Measurements from ENCODE around the gene NOTO. TPM values are rescaled to one million over a fixed set of nuclear protein-coding genes. Genes with fewer than 3 reads are reported as not detected.
A peak's percentile ranks its signal among the peaks of the same experiment; 100 is the strongest.
"Not testable (repeated sequence)": the region's sequence is repeated elsewhere in the genome, so short reads cannot be mapped to it uniquely, and the experiment has no call there.

Gene NOTO
- total RNA-seq, 1 experiment from 2014 or later: not detected

GRCh38 chr2:73176205-73176880, 26.0 kb upstream of the NOTO start:
- Histone ChIP-seq H3K36me3 (replicated peaks; ENCODE audit: control insufficient read depth, insufficient read depth, low read length) (no peaks in the 10 kb centered on the region), H3K4me3 (ENCODE audit: insufficient read depth, low read depth, low read length) (peak overlapping the region; percentile 45), H3K27me3 (ENCODE audit: control insufficient read depth, insufficient read depth, low read length) (peaks cover 55% of the 10 kb centered on the region)
- peak; percentile 69 for DNase-seq

- no peaks in the 10 kb centered on the region for H3K36me3 ChIP-seq (replicated peaks; ENCODE audit: control insufficient read depth, insufficient read depth, low read length)
- peaks cover 55% of the 10 kb centered on the region for H3K27me3 ChIP-seq (ENCODE audit: control insufficient read depth, insufficient read depth, low read length)
- peak; percentile 98 for DNase-seq
- peak overlapping the region; percentile 45 for H3K4me3 ChIP-seq (ENCODE audit: insufficient read depth, low read depth, low read length)
Measured at GRCh38 chr2:73176881-73177644, 25.3 kb upstream of the NOTO start.

- Histone ChIP-seq H3K27me3 (ENCODE audit: control insufficient read depth, insufficient read depth, low read length) (peaks cover 53% of the 10 kb centered on the region), H3K4me3 (ENCODE audit: insufficient read depth, low read depth, low read length) (no peak overlapping the region), H3K36me3 (replicated peaks; ENCODE audit: control insufficient read depth, insufficient read depth, low read length) (no peaks in the 10 kb centered on the region)
- DNase-seq: peak; percentile 73
Measured at GRCh38 chr2:73177645-73178255, 24.6 kb upstream of the NOTO start.

GRCh38 chr2:73185965-73186364, 16.4 kb upstream of the NOTO start:
- Histone ChIP-seq H3K27me3 (ENCODE audit: control insufficient read depth, insufficient read depth, low read length) (peaks cover 4% of the 10 kb centered on the region; the same call in 1 of the 2 replicates), H3K4me3 (ENCODE audit: insufficient read depth, low read depth, low read length) (no peak overlapping the region), H3K36me3 (replicated peaks; ENCODE audit: control insufficient read depth, insufficient read depth, low read length) (no peaks in the 10 kb centered on the region)
- DNase-seq: no peak

- Histone ChIP-seq H3K27me3 (ENCODE audit: control insufficient read depth, insufficient read depth, low read length) (peaks cover 4% of the 10 kb centered on the region; the same call in 1 of the 2 replicates), H3K36me3 (replicated peaks; ENCODE audit: control insufficient read depth, insufficient read depth, low read length) (no peaks in the 10 kb centered on the region), H3K4me3 (ENCODE audit: insufficient read depth, low read depth, low read length) (no peak overlapping the region)
- DNase-seq: no peak
Measured at GRCh38 chr2:73187549-73187948, 14.8 kb upstream of the NOTO start.

GRCh38 chr2:73197579-73197978, 4.8 kb upstream of the NOTO start:
- no peak for DNase-seq
- Histone ChIP-seq H3K27me3 (ENCODE audit: control insufficient read depth, insufficient read depth, low read length) (peaks cover 15% of the 10 kb centered on the region), H3K4me3 (ENCODE audit: insufficient read depth, low read depth, low read length) (no peak overlapping the region), H3K36me3 (replicated peaks; ENCODE audit: control insufficient read depth, insufficient read depth, low read length) (no peaks in the 10 kb centered on the region)

- not testable (repeated sequence) for DNase-seq; H3K36me3 ChIP-seq (replicated peaks; ENCODE audit: control insufficient read depth, insufficient read depth, low read length)
- H3K27me3 ChIP-seq (ENCODE audit: control insufficient read depth, insufficient read depth, low read length): peaks cover 35% of the 10 kb centered on the region
Measured at GRCh38 chr2:73200281-73200680, 2.1 kb upstream of the NOTO start.

GRCh38 chr2:73203055-73203681, 794 bp downstream of the NOTO start:
- Histone ChIP-seq H3K36me3 (replicated peaks; ENCODE audit: control insufficient read depth, insufficient read depth, low read length) (no peaks in the 10 kb centered on the region), H3K27me3 (ENCODE audit: control insufficient read depth, insufficient read depth, low read length) (peaks cover 38% of the 10 kb centered on the region), H3K4me3 (ENCODE audit: insufficient read depth, low read depth, low read length) (peak overlapping the region; percentile 48)
- peak; percentile 77 for DNase-seq

More at GRCh38 chr2:73200281-73200680, 2.1 kb upstream of the NOTO start:
- H3K4me3 ChIP-seq (ENCODE audit: insufficient read depth, low read depth, low read length): not testable (repeated sequence)

- Histone ChIP-seq H3K36me3 (replicated peaks; ENCODE audit: control insufficient read depth, insufficient read depth, low read length) (no peaks in the 10 kb centered on the region), H3K4me3 (ENCODE audit: insufficient read depth, low read depth, low read length) (no peak overlapping the region), H3K27me3 (ENCODE audit: control insufficient read depth, insufficient read depth, low read length) (peaks cover 36% of the 10 kb centered on the region)
- DNase-seq: no peak
Measured at GRCh38 chr2:73205611-73206010, 3.2 kb downstream of the NOTO start.

- no peak for DNase-seq
- H3K4me3 ChIP-seq (ENCODE audit: insufficient read depth, low read depth, low read length): no peak overlapping the region
- H3K36me3 ChIP-seq (replicated peaks; ENCODE audit: control insufficient read depth, insufficient read depth, low read length): no peaks in the 10 kb centered on the region
- peaks cover 16% of the 10 kb centered on the region for H3K27me3 ChIP-seq (ENCODE audit: control insufficient read depth, insufficient read depth, low read length)
Measured at GRCh38 chr2:73208258-73208657, 5.9 kb downstream of the NOTO start.

- Histone ChIP-seq H3K4me3 (ENCODE audit: insufficient read depth, low read depth, low read length) (no peak overlapping the region), H3K36me3 (replicated peaks; ENCODE audit: control insufficient read depth, insufficient read depth, low read length) (no peaks in the 10 kb centered on the region), H3K27me3 (ENCODE audit: control insufficient read depth, insufficient read depth, low read length) (peaks cover 5% of the 10 kb centered on the region; the same call in 1 of the 2 replicates)
- no peak for DNase-seq
Measured at GRCh38 chr2:73210019-73210418, 7.6 kb downstream of the NOTO start.

- no peak overlapping the region for H3K4me3 ChIP-seq (ENCODE audit: insufficient read depth, low read depth, low read length)
- no peaks in the 10 kb centered on the region for H3K36me3 ChIP-seq (replicated peaks; ENCODE audit: control insufficient read depth, insufficient read depth, low read length)
- no peak for DNase-seq
- peaks cover 2% of the 10 kb centered on the region; the same call in 1 of the 2 replicates for H3K27me3 ChIP-seq (ENCODE audit: control insufficient read depth, insufficient read depth, low read length)
Measured at GRCh38 chr2:73210696-73211095, 8.3 kb downstream of the NOTO start.

- peaks cover 1% of the 10 kb centered on the region; the same call in 1 of the 2 replicates for H3K27me3 ChIP-seq (ENCODE audit: control insufficient read depth, insufficient read depth, low read length)
- H3K36me3 ChIP-seq (replicated peaks; ENCODE audit: control insufficient read depth, insufficient read depth, low read length): no peaks in the 10 kb centered on the region
- H3K4me3 ChIP-seq (ENCODE audit: insufficient read depth, low read depth, low read length): no peak overlapping the region
- no peak for DNase-seq
Measured at GRCh38 chr2:73212098-73212447, 9.7 kb downstream of the NOTO start.

- Histone ChIP-seq H3K4me3 (ENCODE audit: insufficient read depth, low read depth, low read length) (no peak overlapping the region), H3K27me3 (ENCODE audit: control insufficient read depth, insufficient read depth, low read length) (no peaks in the 10 kb centered on the region; the same call in 1 of the 2 replicates), H3K36me3 (replicated peaks; ENCODE audit: control insufficient read depth, insufficient read depth, low read length) (no peaks in the 10 kb centered on the region)
- DNase-seq: peak; percentile 90
Measured at GRCh38 chr2:73212448-73213176, 10.2 kb downstream of the NOTO start.
